HG03575 (cell line): Measurements from ENCODE around the gene GLDC.
"Not testable (repeated sequence)": the region's sequence is repeated elsewhere in the genome, so short reads cannot be mapped to it uniquely, and the experiment has no call there.

Source experiments
- ATAC-seq: cut with Tn5 transposase; IDR thresholded peaks from one replicate; pipeline ENCODE4 v1.9.1; 2021; ENCODE audit not compliant: unreplicated experiment, insufficient number of reproducible peaks, low FRiP score; ENCODE audit errors: extremely low read depth

Gene GLDC

GRCh38 chr9:6631207-6631512, 14.4 kb downstream of the GLDC start:
- no peak for ATAC-seq

- ATAC-seq: no peak
These were observed 14.9 kb downstream of the GLDC start for GRCh38 chr9:6630502-6631206.

- ATAC-seq: no peak
These were observed 16.8 kb downstream of the GLDC start for GRCh38 chr9:6628704-6629103.

GRCh38 chr9:6625363-6625762, 20.2 kb downstream of the GLDC start:
- ATAC-seq: no peak

GRCh38 chr9:6622784-6623183, 22.7 kb downstream of the GLDC start:
- not testable (repeated sequence) for ATAC-seq

- ATAC-seq: no peak
These were observed 24.7 kb downstream of the GLDC start for GRCh38 chr9:6620796-6621195.

- ATAC-seq: no peak
These were observed 25.2 kb downstream of the GLDC start for GRCh38 chr9:6620353-6620752.

- ATAC-seq: no peak
These were observed 25.6 kb downstream of the GLDC start for GRCh38 chr9:6619909-6620308.

GRCh38 chr9:6616951-6617602, 28.5 kb downstream of the GLDC start:
- ATAC-seq: no peak

- no peak for ATAC-seq
These were observed 31.0 kb downstream of the GLDC start for GRCh38 chr9:6614489-6614888.

GRCh38 chr9:6611865-6612264, 33.7 kb downstream of the GLDC start:
- no peak for ATAC-seq

GRCh38 chr9:6610073-6610472, 35.5 kb downstream of the GLDC start:
- ATAC-seq: no peak

GRCh38 chr9:6609497-6610016, 36.0 kb downstream of the GLDC start:
- ATAC-seq: no peak

GRCh38 chr9:6605202-6605601, 40.3 kb downstream of the GLDC start:
- ATAC-seq: peak; percentile 82

GRCh38 chr9:6600426-6600825, 45.1 kb downstream of the GLDC start:
- no peak for ATAC-seq

- ATAC-seq: no peak
These were observed 45.5 kb downstream of the GLDC start for GRCh38 chr9:6600006-6600405.

GRCh38 chr9:6598249-6598725, 47.2 kb downstream of the GLDC start:
- peak; percentile 94 for ATAC-seq

GRCh38 chr9:6592791-6593190, 52.7 kb downstream of the GLDC start:
- ATAC-seq: no peak

- no peak for ATAC-seq
These were observed 53.3 kb downstream of the GLDC start for GRCh38 chr9:6592231-6592630.

- ATAC-seq: no peak
These were observed 54.7 kb downstream of the GLDC start for GRCh38 chr9:6590772-6591384.
